WTC11 (cell line): ENCODE results near the gene PLD3. TPM values are rescaled to one million over a fixed set of nuclear protein-coding genes. Genes with fewer than 3 reads are reported as not detected.

Source experiments
- ATAC-seq: fragments of 200-7000 bp; cut with Tn5 transposase; 2 replicates; pipeline ENCODE4 v1.10.0; 2021; ENCODE audit warnings: mild to moderate bottlenecking, moderate library complexity
- CTCF ChIA-PET: fragments of 300-600 bp; sonication (Branson Sonifier 250); formaldehyde crosslinking; loops from one replicate; lab custom pipeline; 2021; ENCODE audit warnings: antibody characterized with exemption; lab: Charles Lee
- POLR2A ChIA-PET: fragments of 350-600 bp; sonication (Branson Sonifier 250); formaldehyde crosslinking; loops from one replicate; lab custom pipeline; 2021; ENCODE audit warnings: antibody characterized with exemption; lab: Charles Lee
- DNase-seq: peaks from one replicate; pipeline ENCODE4 v3.0.0; 2021; ENCODE audit warnings: low spot score
- H3K27ac Mint-ChIP-seq: 2 replicates; pipeline ENCODE4 v1.8.0; 2021; ENCODE audit warnings: mixed read lengths
- H3K27me3 Mint-ChIP-seq: 2 replicates; pipeline ENCODE4 v1.8.0; 2021; ENCODE audit warnings: low read depth, mild to moderate bottlenecking, moderate library complexity, mixed read lengths
- H3K36me3 Mint-ChIP-seq: 2 replicates; pipeline ENCODE4 v1.8.0; 2021; ENCODE audit warnings: mixed read lengths
- H3K4me1 Mint-ChIP-seq: 2 replicates; pipeline ENCODE4 v1.8.0; 2022; ENCODE audit warnings: mixed read lengths
- H3K4me3 Mint-ChIP-seq: 2 replicates; pipeline ENCODE4 v1.8.0; 2021; ENCODE audit warnings: mild to moderate bottlenecking, moderate library complexity, mixed read lengths
- H3K9me3 Mint-ChIP-seq: 2 replicates; pipeline ENCODE4 v1.8.0; 2021; ENCODE audit warnings: mixed read lengths
- AFF4 ChIP-seq: sonication (generic); formaldehyde crosslinking; IDR thresholded peaks from 2 replicates; pipeline ENCODE4 v1.8.1; 2023; ENCODE audit warnings: mild to moderate bottlenecking, missing genetic modification reagents, borderline replicate concordance
- ATF3 ChIP-seq: sonication (generic); formaldehyde crosslinking; conservative IDR thresholded peaks from 2 replicates; pipeline ENCODE4 v1.8.1; 2022; ENCODE audit warnings: mild to moderate bottlenecking, missing genetic modification reagents
- CDX4 ChIP-seq: fragments of 250-450 bp; sonication (Bioruptor Pico); IDR thresholded peaks from 2 replicates; pipeline ENCODE4 v1.9.0; 2021; ENCODE audit warnings: moderate library complexity, mild to moderate bottlenecking, inconsistent platforms, borderline replicate concordance
- ELF4 ChIP-seq: sonication (generic); formaldehyde crosslinking; IDR thresholded peaks from 2 replicates; pipeline ENCODE4 v1.8.1; 2022; ENCODE audit warnings: low read depth, mild to moderate bottlenecking, moderate library complexity, missing genetic modification reagents
- HMGXB4 ChIP-seq: sonication (generic); formaldehyde crosslinking; IDR thresholded peaks from 2 replicates; pipeline ENCODE4 v1.8.1; 2023; ENCODE audit warnings: mild to moderate bottlenecking, moderate library complexity, missing genetic modification reagents
- MXD4 ChIP-seq: fragments of 250-450 bp; sonication (Bioruptor Pico); IDR thresholded peaks from 2 replicates; pipeline ENCODE4 v1.8.0; 2021; ENCODE audit warnings: mild to moderate bottlenecking, moderate library complexity, borderline replicate concordance
- NFATC4 ChIP-seq: fragments of 250-450 bp; sonication (Bioruptor Pico); IDR thresholded peaks from 2 replicates; pipeline ENCODE4 v1.9.0; 2021; ENCODE audit warnings: mild to moderate bottlenecking
- NFYB ChIP-seq: sonication (generic); formaldehyde crosslinking; conservative IDR thresholded peaks from 2 replicates; pipeline ENCODE4 v1.8.0; 2022; ENCODE audit warnings: low read depth, missing genetic modification reagents
- PRRX2 ChIP-seq: fragments of 250-450 bp; sonication (Bioruptor Pico); IDR thresholded peaks from 2 replicates; pipeline ENCODE4 v1.8.0; 2021; ENCODE audit warnings: mild to moderate bottlenecking
- SMAD3 ChIP-seq: sonication (generic); formaldehyde crosslinking; IDR thresholded peaks from 2 replicates; pipeline ENCODE4 v1.8.0; 2022; ENCODE audit warnings: missing genetic modification reagents, mild to moderate bottlenecking, borderline replicate concordance
- SMAD4 ChIP-seq: sonication (generic); formaldehyde crosslinking; IDR thresholded peaks from 2 replicates; pipeline ENCODE4 v1.8.0; 2022; ENCODE audit warnings: mild to moderate bottlenecking, missing genetic modification reagents
- SP1 ChIP-seq: sonication (generic); formaldehyde crosslinking; conservative IDR thresholded peaks from 2 replicates; pipeline ENCODE4 v1.8.1; 2022; ENCODE audit warnings: missing genetic modification reagents
- ZNF671 ChIP-seq: fragments of 250-450 bp; sonication (Bioruptor Pico); IDR thresholded peaks from 2 replicates; pipeline ENCODE4 v1.8.0; 2021; ENCODE audit warnings: mild to moderate bottlenecking
- total RNA-seq: library from RNA; stranded (reverse); gene quantifications from 3 replicates; pipeline ENCODE4 v1.2.3, GENCODE V29; 2021
- TF ChIP-seq, protein P1 (sequence below): fragments of 250-450 bp; sonication (Bioruptor Pico); IDR thresholded peaks from 2 replicates; pipeline ENCODE4 v1.9.0; 2021; ENCODE audit warnings: mild to moderate bottlenecking, borderline replicate concordance

Gene PLD3
- total RNA-seq, 1 experiment from 2014 or later = 190 TPM

- Mint-ChIP-seq H3K4me1 (peaks cover 34% of the 10 kb centered on the region), H3K4me3 (no peak overlapping the region), H3K27ac (peak overlapping the region; percentile 39), H3K36me3 (no peaks in the 10 kb centered on the region), H3K27me3 (no peaks in the 10 kb centered on the region; the same call in 1 of the 2 replicates), H3K9me3 (no peaks in the 10 kb centered on the region)
- ATAC-seq (no peak), DNase-seq (no peak)
- ChIA-PET POLR2A (interaction anchor here (1.7 kb wide), 1 partner anchor 27 kb away, joined by 6 read pairs; no protein-coding TSS in a partner anchor), CTCF (interaction anchor here (1.8 kb wide), 1 partner anchor 18 kb away, joined by 4 read pairs; no protein-coding TSS in a partner anchor)
- TF ChIP-seq HMGXB4 (CRISPR knock-in tag) (no peak), CDX4 (CRISPR knock-in tag) (no peak), PRRX2 (CRISPR knock-in tag) (no peak), ELF4 (CRISPR knock-in tag) (no peak), AFF4 (CRISPR knock-in tag) (no peak), SP1 (CRISPR knock-in tag) (no peak), NFATC4 (no peak), ATF3 (CRISPR knock-in tag) (no peak), NFYB (CRISPR knock-in tag) (no peak), MXD4 (CRISPR knock-in tag) (no peak), ZNF671 (no peak), SMAD4 (no peak), SMAD3 (no peak)
- TF ChIP-seq, protein P1, sequence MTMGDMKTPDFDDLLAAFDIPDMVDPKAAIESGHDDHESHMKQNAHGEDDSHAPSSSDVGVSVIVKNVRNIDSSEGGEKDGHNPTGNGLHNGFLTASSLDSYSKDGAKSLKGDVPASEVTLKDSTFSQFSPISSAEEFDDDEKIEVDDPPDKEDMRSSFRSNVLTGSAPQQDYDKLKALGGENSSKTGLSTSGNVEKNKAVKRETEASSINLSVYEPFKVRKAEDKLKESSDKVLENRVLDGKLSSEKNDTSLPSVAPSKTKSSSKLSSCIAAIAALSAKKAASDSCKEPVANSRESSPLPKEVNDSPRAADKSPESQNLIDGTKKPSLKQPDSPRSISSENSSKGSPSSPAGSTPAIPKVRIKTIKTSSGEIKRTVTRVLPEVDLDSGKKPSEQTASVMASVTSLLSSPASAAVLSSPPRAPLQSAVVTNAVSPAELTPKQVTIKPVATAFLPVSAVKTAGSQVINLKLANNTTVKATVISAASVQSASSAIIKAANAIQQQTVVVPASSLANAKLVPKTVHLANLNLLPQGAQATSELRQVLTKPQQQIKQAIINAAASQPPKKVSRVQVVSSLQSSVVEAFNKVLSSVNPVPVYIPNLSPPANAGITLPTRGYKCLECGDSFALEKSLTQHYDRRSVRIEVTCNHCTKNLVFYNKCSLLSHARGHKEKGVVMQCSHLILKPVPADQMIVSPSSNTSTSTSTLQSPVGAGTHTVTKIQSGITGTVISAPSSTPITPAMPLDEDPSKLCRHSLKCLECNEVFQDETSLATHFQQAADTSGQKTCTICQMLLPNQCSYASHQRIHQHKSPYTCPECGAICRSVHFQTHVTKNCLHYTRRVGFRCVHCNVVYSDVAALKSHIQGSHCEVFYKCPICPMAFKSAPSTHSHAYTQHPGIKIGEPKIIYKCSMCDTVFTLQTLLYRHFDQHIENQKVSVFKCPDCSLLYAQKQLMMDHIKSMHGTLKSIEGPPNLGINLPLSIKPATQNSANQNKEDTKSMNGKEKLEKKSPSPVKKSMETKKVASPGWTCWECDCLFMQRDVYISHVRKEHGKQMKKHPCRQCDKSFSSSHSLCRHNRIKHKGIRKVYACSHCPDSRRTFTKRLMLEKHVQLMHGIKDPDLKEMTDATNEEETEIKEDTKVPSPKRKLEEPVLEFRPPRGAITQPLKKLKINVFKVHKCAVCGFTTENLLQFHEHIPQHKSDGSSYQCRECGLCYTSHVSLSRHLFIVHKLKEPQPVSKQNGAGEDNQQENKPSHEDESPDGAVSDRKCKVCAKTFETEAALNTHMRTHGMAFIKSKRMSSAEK (CRISPR knock-in tag) = no peak
These were observed 67.3 kb downstream of the PLD3 start for GRCh38 chr19:40415768-40416167.
